SK-N-MC (cell line): Measurements from ENCODE around the gene SPHK1.

Source experiments
- EZH2 ChIP-seq: fragments of 200-600 bp; sonication (generic); IDR thresholded peaks from one replicate; pipeline ENCODE4 v1.6.1; 2017; ENCODE audit warnings: antibody characterized with exemption
- FOXP2 ChIP-seq: optimal IDR thresholded peaks from 2 replicates; pipeline ENCODE3; 2011; ENCODE audit warnings: mild to moderate bottlenecking, moderate library complexity; ENCODE audit not compliant: insufficient read depth; ENCODE audit errors: extremely low read length, control extremely low read depth
- POLR2AphosphoS5 ChIP-seq: IDR thresholded peaks from 2 replicates; pipeline ENCODE4 v1.6.1; 2012; ENCODE audit warnings: mild to moderate bottlenecking, low read depth, low read length, borderline replicate concordance

DNA sequence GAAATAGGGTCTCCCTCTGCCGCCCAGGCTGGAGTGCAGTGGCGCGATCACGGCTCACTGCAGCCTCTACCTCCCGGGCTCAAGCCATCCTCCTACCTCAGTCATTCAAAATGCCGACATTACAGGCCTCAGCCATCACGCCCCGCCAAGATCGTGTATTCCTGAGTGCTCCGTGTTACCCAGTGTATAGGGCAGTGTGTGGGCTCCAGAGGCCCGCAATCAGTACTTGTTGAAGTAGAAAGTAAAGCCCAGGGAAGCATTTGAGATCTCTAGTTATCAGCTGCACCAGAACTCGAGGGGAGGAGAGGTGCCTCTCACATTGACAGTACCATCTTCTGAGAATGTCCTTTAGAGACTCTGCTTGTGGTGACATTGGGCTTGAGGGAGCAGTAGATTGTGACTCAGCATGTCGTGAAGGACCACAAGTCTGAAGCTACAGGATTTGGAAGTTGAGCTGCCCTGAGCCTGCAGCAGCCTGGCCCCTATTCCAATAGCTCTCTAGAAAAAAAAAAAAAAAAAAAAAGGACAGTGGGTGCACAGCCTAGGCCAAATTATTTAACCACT is 29.6 kb upstream of the SPHK1 start:
- TF ChIP-seq EZH2 (no peak), POLR2AphosphoS5 (no peak), FOXP2 (no peak)
